DND-41 (cell line): Measurements from ENCODE around the gene KLK14.

Experiments
- EZH2 ChIP-seq: IDR thresholded peaks from 3 replicates; pipeline ENCODE4 v1.6.1; 2012; ENCODE audit warnings: borderline replicate concordance, low read depth, mild to moderate bottlenecking, moderate library complexity, low read length, inconsistent platforms; ENCODE audit not compliant: severe bottlenecking
- TF ChIP-seq, protein P1 (sequence below): IDR thresholded peaks from 2 replicates; pipeline ENCODE4 v1.5.1; 2012; ENCODE audit warnings: borderline replicate concordance, low read length, moderate library complexity, mild to moderate bottlenecking; ENCODE audit not compliant: poor library complexity, severe bottlenecking; ENCODE audit errors: extremely low read depth

GRCh38 chr19:51034704-51035103 lies 48.0 kb downstream of the KLK14 start, which contains the start of gene KLK12:
- TF ChIP-seq EZH2 = no peak
- TF ChIP-seq, protein P1, sequence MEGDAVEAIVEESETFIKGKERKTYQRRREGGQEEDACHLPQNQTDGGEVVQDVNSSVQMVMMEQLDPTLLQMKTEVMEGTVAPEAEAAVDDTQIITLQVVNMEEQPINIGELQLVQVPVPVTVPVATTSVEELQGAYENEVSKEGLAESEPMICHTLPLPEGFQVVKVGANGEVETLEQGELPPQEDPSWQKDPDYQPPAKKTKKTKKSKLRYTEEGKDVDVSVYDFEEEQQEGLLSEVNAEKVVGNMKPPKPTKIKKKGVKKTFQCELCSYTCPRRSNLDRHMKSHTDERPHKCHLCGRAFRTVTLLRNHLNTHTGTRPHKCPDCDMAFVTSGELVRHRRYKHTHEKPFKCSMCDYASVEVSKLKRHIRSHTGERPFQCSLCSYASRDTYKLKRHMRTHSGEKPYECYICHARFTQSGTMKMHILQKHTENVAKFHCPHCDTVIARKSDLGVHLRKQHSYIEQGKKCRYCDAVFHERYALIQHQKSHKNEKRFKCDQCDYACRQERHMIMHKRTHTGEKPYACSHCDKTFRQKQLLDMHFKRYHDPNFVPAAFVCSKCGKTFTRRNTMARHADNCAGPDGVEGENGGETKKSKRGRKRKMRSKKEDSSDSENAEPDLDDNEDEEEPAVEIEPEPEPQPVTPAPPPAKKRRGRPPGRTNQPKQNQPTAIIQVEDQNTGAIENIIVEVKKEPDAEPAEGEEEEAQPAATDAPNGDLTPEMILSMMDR = no peak
